Erythroblast (primary cell): Measurements from ENCODE around the gene DCUN1D3.

ENCODE experiments used
- DNase-seq, 2 experiments: peaks; one replicate each; lab custom pipeline; 2025; lab: John Stamatoyannopoulos, UW
- GATA1 ChIP-seq: IDR thresholded peaks from 2 replicates; pipeline ENCODE4 v1.6.1; 2011; ENCODE audit warnings: low read depth, mild to moderate bottlenecking, control low read depth, low read length, moderate library complexity
- POLR2A ChIP-seq: IDR thresholded peaks from 2 replicates; pipeline ENCODE4 v1.6.1; 2011; ENCODE audit warnings: mild to moderate bottlenecking, low read length

DCUN1D3 gene

GRCh38 chr16:20853143-20853542, 47.0 kb downstream of the DCUN1D3 start:
- no peak for TF ChIP-seq GATA1
- TF ChIP-seq POLR2A, result no peak
- DNase-seq, result no peak

GRCh38 chr16:20851601-20852000, 48.6 kb downstream of the DCUN1D3 start:
- no peak for DNase-seq
- TF ChIP-seq GATA1, result no peak
- no peak for TF ChIP-seq POLR2A

GRCh38 chr16:20850981-20851380, 49.2 kb downstream of the DCUN1D3 start:
- TF ChIP-seq POLR2A, result no peak
- no peak for DNase-seq

GRCh38 chr16:20849589-20850390, 50.4 kb downstream of the DCUN1D3 start:
- TF ChIP-seq GATA1, result no peak
- TF ChIP-seq POLR2A, result no peak
- peak; percentile 63 to 83 for DNase-seq

GRCh38 chr16:20847550-20847949, 52.6 kb downstream of the DCUN1D3 start:
- no peak for DNase-seq
- no peak for TF ChIP-seq POLR2A
- no peak for TF ChIP-seq GATA1

GRCh38 chr16:20846551-20846950, 53.6 kb downstream of the DCUN1D3 start:
- DNase-seq, result no peak
- TF ChIP-seq GATA1 (no peak), POLR2A (no peak)

- TF ChIP-seq GATA1 (no peak), POLR2A (no peak)
- no peak for DNase-seq
Measured at GRCh38 chr16:20846030-20846429, 54.1 kb downstream of the DCUN1D3 start.

GRCh38 chr16:20844588-20844987, 55.6 kb downstream of the DCUN1D3 start:
- TF ChIP-seq POLR2A (no peak), GATA1 (no peak)
- DNase-seq, result peak in 1 of 2 experiments; percentile 16

GRCh38 chr16:20844054-20844453, 56.1 kb downstream of the DCUN1D3 start:
- no peak for TF ChIP-seq GATA1
- TF ChIP-seq POLR2A, result no peak

GRCh38 chr16:20839504-20839903, 60.7 kb downstream of the DCUN1D3 start:
- TF ChIP-seq GATA1 (no peak), POLR2A (no peak)
- no peak for DNase-seq

More at GRCh38 chr16:20844054-20844453, 56.1 kb downstream of the DCUN1D3 start:
- no peak for DNase-seq

- TF ChIP-seq POLR2A, result no peak
- TF ChIP-seq GATA1, result no peak
- no peak for DNase-seq
Measured at GRCh38 chr16:20838240-20838639, 61.9 kb downstream of the DCUN1D3 start.

- TF ChIP-seq GATA1, result no peak
- TF ChIP-seq POLR2A, result no peak
Measured at GRCh38 chr16:20833086-20833485, 67.1 kb downstream of the DCUN1D3 start.

GRCh38 chr16:20830372-20830771, 69.8 kb downstream of the DCUN1D3 start:
- TF ChIP-seq POLR2A (no peak), GATA1 (no peak)
- DNase-seq, result peak; percentile 35 to 56

More at GRCh38 chr16:20833086-20833485, 67.1 kb downstream of the DCUN1D3 start:
- DNase-seq, result no peak

- no peak for TF ChIP-seq POLR2A
- no peak for TF ChIP-seq GATA1
- DNase-seq, result peak; percentile 72 to 81
Measured at GRCh38 chr16:20829536-20829935, 70.6 kb downstream of the DCUN1D3 start.
